Psoas muscle (tissue), 8 donors: ENCODE data around the gene GFI1B. TPM values are rescaled to one million over a fixed set of nuclear protein-coding genes. Genes with fewer than 3 reads are reported as not detected.

Source experiments
- ATAC-seq, 4 donors: fragments of 200-7000 bp; cut with Tn5 transposase; one replicate each; pipeline ENCODE4 v1.9.1; 2020; ENCODE audit warnings: moderate library complexity in 3 of 4, mild to moderate bottlenecking in 2 of 4
- DNase-seq, 2 donors: peaks; one replicate each; pipeline ENCODE4 v3.0.0-alpha.2; 2020
- H3K27ac ChIP-seq: fragments of 200-600 bp; one replicate; pipeline ENCODE4 v1.8.0; 2022
- H3K27me3 ChIP-seq, 3 donors: fragments of 200-600 bp in 1 of 3; one replicate each; pipeline versions ENCODE4 v1.6.1 to v1.8.0; 2013 to 2022; ENCODE audit warnings: low read length in 2 of 3, mild to moderate bottlenecking in 2 of 3, moderate library complexity in 1 of 3; ENCODE audit not compliant: insufficient read depth in 3 of 3
- H3K36me3 ChIP-seq, 2 donors: fragments of 200-600 bp in 1 of 2; one replicate each; pipeline versions ENCODE4 v1.6.1 to v1.8.0; 2013 to 2022; ENCODE audit warnings: low read depth in 1 of 2, mild to moderate bottlenecking in 1 of 2, moderate library complexity in 1 of 2; ENCODE audit not compliant: insufficient read depth in 1 of 2
- H3K4me1 ChIP-seq: fragments of 200-600 bp; one replicate; pipeline ENCODE4 v1.8.0; 2022
- H3K4me3 ChIP-seq: fragments of 200-600 bp; one replicate; pipeline ENCODE4 v1.8.0; 2022; ENCODE audit warnings: mild to moderate bottlenecking
- H3K9me3 ChIP-seq: fragments of 200-600 bp; one replicate; pipeline ENCODE4 v1.8.0; 2022
- WGBS, 3 donors: extraction: QIAGEN DNeasy Blood & Tissue Kit; methylation state at CpG; one replicate each; pipeline versions ENCODE4 v1.1.6 to v1.1.7; 2013; 5-methylcytosine and 5-hydroxymethylcytosine counted together
- intact Hi-C, 2 donors: fragments of 100-400 bp; cut with DNase I; formaldehyde crosslinking; loops; one replicate each; pipeline versions ENCODE4 v1.11.0 to v1.14.2; 2022
- polyA plus RNA-seq, 3 donors: library from polyadenylated mRNA; stranded (reverse); fragments of 200-250 nt; gene quantifications; one replicate each; pipeline ENCODE4 v1.2.3, GENCODE V29; 2013
- total RNA-seq, 4 donors: library from RNA; stranded (reverse); fragmentation: NEBNext Ultra II Directional in 2 of 4; extraction: Animal tissue kit (Norgen Biotek cat#: 25700) in 2 of 4; gene quantifications; one replicate each; pipeline versions ENCODE4 v1.2.1 to v1.2.4, GENCODE V29; 2021 to 2023
- TF ChIP-seq, protein P1 (sequence below): fragments of 200-600 bp; IDR thresholded peaks from one replicate; pipeline ENCODE4 v1.8.0; 2022; ENCODE audit warnings: antibody characterized with exemption
- donor health status: healthy with polysubstance abuse.
- donor health status: DM: no; HTN: no; CAD: no; lungs with moderate emphysema.
- donor health status: Bipolar disorder and iron deficiency.
- donor health status: healthy.
- donor health status: DM: yes; HTN: yes; CAD: no.
- donor health status: DM: no; HTN: no; CAD: no.
- donor health status: DM: no; HTN: no; CAD: no.
- donor health status: DM: yes; HTN: yes; CAD: no.

GFI1B gene
- total and polyA plus RNA-seq, 7 donors, result 0.07 to 0.14 (median 0.12) TPM; not detected in 4

- no peak for DNase-seq
- Histone ChIP-seq H3K36me3 (no peaks in the 10 kb centered on the region), H3K9me3 (no peaks in the 10 kb centered on the region), H3K27ac (no peak overlapping the region), H3K4me3 (no peak overlapping the region), H3K27me3 (peaks cover 0 to 36% (median 5%) of the 10 kb centered on the region in 3 donors), H3K4me1 (peaks cover 3% of the 10 kb centered on the region)
- 22 to 32% (median 26%) methylated on average over 16 of the region's 16 CpGs for WGBS, 3 donors
- no peak for ATAC-seq
- intact Hi-C loops, result no loop called here
- TF ChIP-seq, protein P1, sequence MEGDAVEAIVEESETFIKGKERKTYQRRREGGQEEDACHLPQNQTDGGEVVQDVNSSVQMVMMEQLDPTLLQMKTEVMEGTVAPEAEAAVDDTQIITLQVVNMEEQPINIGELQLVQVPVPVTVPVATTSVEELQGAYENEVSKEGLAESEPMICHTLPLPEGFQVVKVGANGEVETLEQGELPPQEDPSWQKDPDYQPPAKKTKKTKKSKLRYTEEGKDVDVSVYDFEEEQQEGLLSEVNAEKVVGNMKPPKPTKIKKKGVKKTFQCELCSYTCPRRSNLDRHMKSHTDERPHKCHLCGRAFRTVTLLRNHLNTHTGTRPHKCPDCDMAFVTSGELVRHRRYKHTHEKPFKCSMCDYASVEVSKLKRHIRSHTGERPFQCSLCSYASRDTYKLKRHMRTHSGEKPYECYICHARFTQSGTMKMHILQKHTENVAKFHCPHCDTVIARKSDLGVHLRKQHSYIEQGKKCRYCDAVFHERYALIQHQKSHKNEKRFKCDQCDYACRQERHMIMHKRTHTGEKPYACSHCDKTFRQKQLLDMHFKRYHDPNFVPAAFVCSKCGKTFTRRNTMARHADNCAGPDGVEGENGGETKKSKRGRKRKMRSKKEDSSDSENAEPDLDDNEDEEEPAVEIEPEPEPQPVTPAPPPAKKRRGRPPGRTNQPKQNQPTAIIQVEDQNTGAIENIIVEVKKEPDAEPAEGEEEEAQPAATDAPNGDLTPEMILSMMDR, result no peak
These were observed 13.1 kb downstream of the GFI1B start for GRCh38 chr9:132991351-132992300.

GRCh38 chr9:132993511-132993939, 15.0 kb downstream of the GFI1B start:
- Histone ChIP-seq H3K36me3 (no peaks in the 10 kb centered on the region), H3K4me3 (no peak overlapping the region), H3K27me3 (peaks cover 0 to 36% (median 5%) of the 10 kb centered on the region in 3 donors), H3K4me1 (no peaks in the 10 kb centered on the region), H3K9me3 (no peaks in the 10 kb centered on the region), H3K27ac (no peak overlapping the region)
- ATAC-seq (no peak), DNase-seq (no peak)
- WGBS, 3 donors, result 49 to 51% (median 49%) methylated on average over 14 of the region's 14 CpGs
- TF ChIP-seq, protein P1, result no peak
- intact Hi-C loops, result no loop called here

GRCh38 chr9:132994410-132995120, 16.1 kb downstream of the GFI1B start:
- Histone ChIP-seq H3K4me3 (no peak overlapping the region), H3K4me1 (no peaks in the 10 kb centered on the region), H3K27ac (no peak overlapping the region), H3K27me3 (peaks cover 0 to 37% (median 5%) of the 10 kb centered on the region in 3 donors), H3K9me3 (no peaks in the 10 kb centered on the region), H3K36me3 (no peaks in the 10 kb centered on the region)
- WGBS, 3 donors, result 39 to 51% (median 43%) methylated on average over 13 of the region's 13 CpGs
- no peak for DNase-seq
- TF ChIP-seq, protein P1, result no peak
- no peak for ATAC-seq
- intact Hi-C loops, result no loop called here

- Histone ChIP-seq H3K9me3 (no peaks in the 10 kb centered on the region), H3K27me3 (peaks cover 0 to 42% (median 5%) of the 10 kb centered on the region in 3 donors), H3K4me3 (no peak overlapping the region), H3K4me1 (no peaks in the 10 kb centered on the region), H3K36me3 (no peaks in the 10 kb centered on the region), H3K27ac (no peak overlapping the region)
- ATAC-seq, result no peak
- 75 to 85% (median 84%) methylated on average over 6 of the region's 6 CpGs for WGBS, 3 donors
- TF ChIP-seq, protein P1, result no peak
- intact Hi-C loops, result no loop called here
- no peak for DNase-seq
These were observed 16.6 kb downstream of the GFI1B start for GRCh38 chr9:132995121-132995420.
